ENCODE results near the gene NYNRIN.

NYNRIN gene

GRCh38 chr14:24392325-24393091 is 6.3 kb upstream of the NYNRIN start:
- DNase-seq (ENCODE audit: low read depth), result no peak

GRCh38 chr14:24394275-24394674 is 4.5 kb upstream of the NYNRIN start:
- no peak for DNase-seq (ENCODE audit: low read depth)

- no peak for DNase-seq (ENCODE audit: low read depth)
Observed at GRCh38 chr14:24395609-24396582, 2.9 kb upstream of the NYNRIN start.

- no peak for DNase-seq (ENCODE audit: low read depth)
Observed at GRCh38 chr14:24397639-24398292, 1.0 kb upstream of the NYNRIN start.

- no peak for DNase-seq (ENCODE audit: low read depth)
Observed at GRCh38 chr14:24398293-24398652, 530 bp upstream of the NYNRIN start.

GRCh38 chr14:24399447-24399822 is 632 bp downstream of the NYNRIN start:
- DNase-seq (ENCODE audit: low read depth), result no peak

GRCh38 chr14:24399999-24400718 is 1.4 kb downstream of the NYNRIN start:
- DNase-seq (ENCODE audit: low read depth), result no peak

- no peak for DNase-seq (ENCODE audit: low read depth)
Observed at GRCh38 chr14:24401810-24402702, 3.3 kb downstream of the NYNRIN start.

GRCh38 chr14:24403294-24403998 is 4.6 kb downstream of the NYNRIN start:
- no peak for DNase-seq (ENCODE audit: low read depth)

GRCh38 chr14:24404814-24405213 is 6.0 kb downstream of the NYNRIN start:
- DNase-seq (ENCODE audit: low read depth), result no peak

- no peak for DNase-seq (ENCODE audit: low read depth)
Observed at GRCh38 chr14:24406416-24406815, 7.6 kb downstream of the NYNRIN start.

- no peak for DNase-seq (ENCODE audit: low read depth)
Observed at GRCh38 chr14:24407608-24408325, 9.0 kb downstream of the NYNRIN start.

- DNase-seq (ENCODE audit: low read depth), result no peak
Observed at GRCh38 chr14:24408764-24409163, 10.0 kb downstream of the NYNRIN start.

- no peak for DNase-seq (ENCODE audit: low read depth)
Observed at GRCh38 chr14:24409192-24409591, 10.4 kb downstream of the NYNRIN start.

- DNase-seq (ENCODE audit: low read depth), result no peak
Observed at GRCh38 chr14:24409956-24410355, 11.2 kb downstream of the NYNRIN start.

GRCh38 chr14:24411443-24412389 is 12.9 kb downstream of the NYNRIN start:
- DNase-seq (ENCODE audit: low read depth), result no peak

- DNase-seq (ENCODE audit: low read depth), result no peak
Observed at GRCh38 chr14:24414077-24414476, 15.3 kb downstream of the NYNRIN start.

- DNase-seq (ENCODE audit: low read depth), result no peak
Observed at GRCh38 chr14:24414732-24415420, 16.1 kb downstream of the NYNRIN start.

Measured in stimulated activated CD8-positive, alpha-beta memory T cell treated with anti-CD3 and anti-CD28 coated beads, Interleukin-4, amount 100 ng/mL, for 24 hours (primary cell).